Measurements from ENCODE around the gene AFF1. TPM values are rescaled to one million over a fixed set of nuclear protein-coding genes. Genes with fewer than 3 reads are reported as not detected.

AFF1 gene
- total and polyA plus RNA-seq, 4 donors = 7.2 to 42.8 (median 21.5) TPM

DNA sequence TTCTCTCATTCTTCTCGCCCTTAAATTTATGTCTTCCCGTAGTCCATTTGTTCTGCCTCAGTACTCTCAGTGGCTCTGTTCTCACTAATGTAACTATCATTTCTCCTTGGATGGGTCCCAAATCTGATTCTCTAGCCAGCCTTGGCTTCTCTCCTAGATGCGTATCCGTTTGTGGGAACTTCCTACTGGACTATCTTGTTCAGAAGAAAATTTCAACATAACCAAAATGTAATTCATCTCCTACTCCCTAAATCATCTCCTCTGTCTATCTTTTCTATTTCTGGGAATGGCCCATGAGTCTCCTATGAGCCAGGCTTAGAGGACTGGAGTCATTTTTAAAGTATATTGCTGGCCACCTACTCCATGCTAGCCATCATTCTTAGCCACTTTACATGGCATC is 38.2 kb upstream of the AFF1 start:
- TF ChIP-seq HNF4A (conservative IDR thresholded peaks at IDR 0.05) = no peak
- TF ChIP-seq, protein P1, sequence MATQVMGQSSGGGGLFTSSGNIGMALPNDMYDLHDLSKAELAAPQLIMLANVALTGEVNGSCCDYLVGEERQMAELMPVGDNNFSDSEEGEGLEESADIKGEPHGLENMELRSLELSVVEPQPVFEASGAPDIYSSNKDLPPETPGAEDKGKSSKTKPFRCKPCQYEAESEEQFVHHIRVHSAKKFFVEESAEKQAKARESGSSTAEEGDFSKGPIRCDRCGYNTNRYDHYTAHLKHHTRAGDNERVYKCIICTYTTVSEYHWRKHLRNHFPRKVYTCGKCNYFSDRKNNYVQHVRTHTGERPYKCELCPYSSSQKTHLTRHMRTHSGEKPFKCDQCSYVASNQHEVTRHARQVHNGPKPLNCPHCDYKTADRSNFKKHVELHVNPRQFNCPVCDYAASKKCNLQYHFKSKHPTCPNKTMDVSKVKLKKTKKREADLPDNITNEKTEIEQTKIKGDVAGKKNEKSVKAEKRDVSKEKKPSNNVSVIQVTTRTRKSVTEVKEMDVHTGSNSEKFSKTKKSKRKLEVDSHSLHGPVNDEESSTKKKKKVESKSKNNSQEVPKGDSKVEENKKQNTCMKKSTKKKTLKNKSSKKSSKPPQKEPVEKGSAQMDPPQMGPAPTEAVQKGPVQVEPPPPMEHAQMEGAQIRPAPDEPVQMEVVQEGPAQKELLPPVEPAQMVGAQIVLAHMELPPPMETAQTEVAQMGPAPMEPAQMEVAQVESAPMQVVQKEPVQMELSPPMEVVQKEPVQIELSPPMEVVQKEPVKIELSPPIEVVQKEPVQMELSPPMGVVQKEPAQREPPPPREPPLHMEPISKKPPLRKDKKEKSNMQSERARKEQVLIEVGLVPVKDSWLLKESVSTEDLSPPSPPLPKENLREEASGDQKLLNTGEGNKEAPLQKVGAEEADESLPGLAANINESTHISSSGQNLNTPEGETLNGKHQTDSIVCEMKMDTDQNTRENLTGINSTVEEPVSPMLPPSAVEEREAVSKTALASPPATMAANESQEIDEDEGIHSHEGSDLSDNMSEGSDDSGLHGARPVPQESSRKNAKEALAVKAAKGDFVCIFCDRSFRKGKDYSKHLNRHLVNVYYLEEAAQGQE (IDR thresholded peaks at IDR 0.05) = no peak
- TF ChIP-seq FOXA2 (IDR thresholded peaks at IDR 0.05) = no peak
- no peak for TF ChIP-seq FOXA1 (IDR thresholded peaks at IDR 0.05)
- no peak for TF ChIP-seq EGR1 (IDR thresholded peaks at IDR 0.05; ENCODE audit: low read depth in 2 of 2)
- TF ChIP-seq JUND (IDR thresholded peaks at IDR 0.05) = no peak
- TF ChIP-seq YY1 (IDR thresholded peaks at IDR 0.05) = no peak
- no peak for TF ChIP-seq SP1 (IDR thresholded peaks at IDR 0.05)
- TF ChIP-seq HNF4G (IDR thresholded peaks at IDR 0.05) = no peak
- no peak for TF ChIP-seq RXRA (IDR thresholded peaks at IDR 0.05)
- TF ChIP-seq, protein P2, sequence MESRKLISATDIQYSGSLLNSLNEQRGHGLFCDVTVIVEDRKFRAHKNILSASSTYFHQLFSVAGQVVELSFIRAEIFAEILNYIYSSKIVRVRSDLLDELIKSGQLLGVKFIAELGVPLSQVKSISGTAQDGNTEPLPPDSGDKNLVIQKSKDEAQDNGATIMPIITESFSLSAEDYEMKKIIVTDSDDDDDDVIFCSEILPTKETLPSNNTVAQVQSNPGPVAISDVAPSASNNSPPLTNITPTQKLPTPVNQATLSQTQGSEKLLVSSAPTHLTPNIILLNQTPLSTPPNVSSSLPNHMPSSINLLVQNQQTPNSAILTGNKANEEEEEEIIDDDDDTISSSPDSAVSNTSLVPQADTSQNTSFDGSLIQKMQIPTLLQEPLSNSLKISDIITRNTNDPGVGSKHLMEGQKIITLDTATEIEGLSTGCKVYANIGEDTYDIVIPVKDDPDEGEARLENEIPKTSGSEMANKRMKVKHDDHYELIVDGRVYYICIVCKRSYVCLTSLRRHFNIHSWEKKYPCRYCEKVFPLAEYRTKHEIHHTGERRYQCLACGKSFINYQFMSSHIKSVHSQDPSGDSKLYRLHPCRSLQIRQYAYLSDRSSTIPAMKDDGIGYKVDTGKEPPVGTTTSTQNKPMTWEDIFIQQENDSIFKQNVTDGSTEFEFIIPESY (IDR thresholded peaks at IDR 0.05) = no peak
- no peak for TF ChIP-seq RAD21 (IDR thresholded peaks at IDR 0.05)
- TF ChIP-seq, protein P3, sequence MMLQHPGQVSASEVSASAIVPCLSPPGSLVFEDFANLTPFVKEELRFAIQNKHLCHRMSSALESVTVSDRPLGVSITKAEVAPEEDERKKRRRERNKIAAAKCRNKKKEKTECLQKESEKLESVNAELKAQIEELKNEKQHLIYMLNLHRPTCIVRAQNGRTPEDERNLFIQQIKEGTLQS (IDR thresholded peaks at IDR 0.05) = no peak
- TF ChIP-seq TAF1 (conservative IDR thresholded peaks at IDR 0.05) = no peak
- TF ChIP-seq, protein P4, sequence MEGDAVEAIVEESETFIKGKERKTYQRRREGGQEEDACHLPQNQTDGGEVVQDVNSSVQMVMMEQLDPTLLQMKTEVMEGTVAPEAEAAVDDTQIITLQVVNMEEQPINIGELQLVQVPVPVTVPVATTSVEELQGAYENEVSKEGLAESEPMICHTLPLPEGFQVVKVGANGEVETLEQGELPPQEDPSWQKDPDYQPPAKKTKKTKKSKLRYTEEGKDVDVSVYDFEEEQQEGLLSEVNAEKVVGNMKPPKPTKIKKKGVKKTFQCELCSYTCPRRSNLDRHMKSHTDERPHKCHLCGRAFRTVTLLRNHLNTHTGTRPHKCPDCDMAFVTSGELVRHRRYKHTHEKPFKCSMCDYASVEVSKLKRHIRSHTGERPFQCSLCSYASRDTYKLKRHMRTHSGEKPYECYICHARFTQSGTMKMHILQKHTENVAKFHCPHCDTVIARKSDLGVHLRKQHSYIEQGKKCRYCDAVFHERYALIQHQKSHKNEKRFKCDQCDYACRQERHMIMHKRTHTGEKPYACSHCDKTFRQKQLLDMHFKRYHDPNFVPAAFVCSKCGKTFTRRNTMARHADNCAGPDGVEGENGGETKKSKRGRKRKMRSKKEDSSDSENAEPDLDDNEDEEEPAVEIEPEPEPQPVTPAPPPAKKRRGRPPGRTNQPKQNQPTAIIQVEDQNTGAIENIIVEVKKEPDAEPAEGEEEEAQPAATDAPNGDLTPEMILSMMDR (IDR thresholded peaks at IDR 0.05; ENCODE audit: low read depth, low read length, missing input control) = no peak
- TF ChIP-seq, protein P5, sequence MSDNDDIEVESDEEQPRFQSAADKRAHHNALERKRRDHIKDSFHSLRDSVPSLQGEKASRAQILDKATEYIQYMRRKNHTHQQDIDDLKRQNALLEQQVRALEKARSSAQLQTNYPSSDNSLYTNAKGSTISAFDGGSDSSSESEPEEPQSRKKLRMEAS (IDR thresholded peaks at IDR 0.05) = no peak
- TF ChIP-seq GABPA (IDR thresholded peaks at IDR 0.05 in 1 of 2, conservative IDR thresholded peaks at IDR 0.05 in 1 of 2) = no peak
- Histone ChIP-seq H3K9me3 (ENCODE audit: control insufficient read depth in 4 of 4, low read length in 3 of 4) (no peaks in the 10 kb centered on the region), H3K4me3 (ENCODE audit: low read depth in 1 of 3, low read length in 3 of 3) (no peak overlapping the region), H3K36me3 (ENCODE audit: control insufficient read depth in 4 of 4, insufficient read depth in 3 of 4, low read depth in 1 of 4, low read length in 3 of 4) (no peaks in the 10 kb centered on the region), H3K4me1 (ENCODE audit: control insufficient read depth in 4 of 4, insufficient read depth in 4 of 4, low read length in 3 of 4) (peaks cover 0 to 12% (median 5%) of the 10 kb centered on the region in 4 donors), H3K27me3 (ENCODE audit: control insufficient read depth in 4 of 4, insufficient read depth in 4 of 4, low read length in 3 of 4) (no peaks in the 10 kb centered on the region), H3K27ac (ENCODE audit: low read depth in 1 of 2, low read length in 2 of 2) (no peak overlapping the region), H3K9ac (ENCODE audit: low read depth in 1 of 2, low read length in 2 of 2) (no peak overlapping the region)
- DNase-seq (ENCODE audit: low spot score) = no peak
- 59% methylated on average over 4 of the region's 4 CpGs for WGBS

Measured in liver (tissue), 9 donors.